Endothelial cell (in vitro differentiated cells): ENCODE data around the gene LRBA. TPM values are rescaled to one million over a fixed set of nuclear protein-coding genes. Genes with fewer than 3 reads are reported as not detected.

Experiments
- DNase-seq: peaks from one replicate; pipeline ENCODE4 v3.0.0; 2021; ENCODE audit warnings: low spot score
- H3K27ac Mint-ChIP-seq: one replicate; pipeline ENCODE4 v1.8.0; 2021; ENCODE audit warnings: mixed read lengths, inconsistent platforms; ENCODE audit not compliant: unreplicated experiment
- H3K27me3 Mint-ChIP-seq: one replicate; pipeline ENCODE4 v1.8.0; 2021; ENCODE audit warnings: mild to moderate bottlenecking, moderate library complexity, mixed read lengths, inconsistent platforms; ENCODE audit not compliant: unreplicated experiment
- H3K36me3 Mint-ChIP-seq: one replicate; pipeline ENCODE4 v1.8.0; 2021; ENCODE audit warnings: mild to moderate bottlenecking, low read depth, mixed read lengths, inconsistent platforms; ENCODE audit not compliant: unreplicated experiment
- H3K4me1 Mint-ChIP-seq: one replicate; pipeline ENCODE4 v1.8.0; 2021; ENCODE audit warnings: mild to moderate bottlenecking, mixed read lengths, inconsistent platforms; ENCODE audit not compliant: unreplicated experiment
- H3K4me3 Mint-ChIP-seq: one replicate; pipeline ENCODE4 v1.8.0; 2021; ENCODE audit warnings: mild to moderate bottlenecking, mixed read lengths, inconsistent platforms; ENCODE audit not compliant: unreplicated experiment
- H3K9me3 Mint-ChIP-seq: one replicate; pipeline ENCODE4 v1.8.0; 2021; ENCODE audit warnings: mixed read lengths, inconsistent platforms; ENCODE audit not compliant: unreplicated experiment
- CTCF ChIP-seq: fragments of 200-600 bp; sonication (generic); IDR thresholded peaks from one replicate; pipeline ENCODE4 v1.5.0; 2021; ENCODE audit warnings: antibody characterized with exemption; ENCODE audit not compliant: unreplicated experiment
- total RNA-seq: library from RNA; stranded (reverse); fragmentation: NEBNext Ultra II Directional; extraction: Animal tissue kit (Norgen Biotek cat#: 25700); gene quantifications from one replicate; pipeline ENCODE4 v1.2.1, GENCODE V29; 2021; ENCODE audit not compliant: unreplicated experiment

LRBA gene
- total RNA-seq, 1 donor from 2014 or later: 44.3 TPM

- Mint-ChIP-seq H3K4me1 (peaks cover 10% of the 10 kb centered on the region), H3K27me3 (no peaks in the 10 kb centered on the region), H3K27ac (no peak overlapping the region), H3K9me3 (no peaks in the 10 kb centered on the region), H3K36me3 (no peaks in the 10 kb centered on the region), H3K4me3 (no peak overlapping the region)
- no peak for DNase-seq
- TF ChIP-seq CTCF: peak; percentile 18
These were observed 38.5 kb downstream of the LRBA start for GRCh38 chr4:150976478-150977118.

- TF ChIP-seq CTCF: no peak
- no peak overlapping the region for H3K27ac Mint-ChIP-seq
- H3K36me3 Mint-ChIP-seq: no peaks in the 10 kb centered on the region
These were observed 40.3 kb downstream of the LRBA start for GRCh38 chr4:150974750-150975149.

GRCh38 chr4:150974252-150974640 lies 40.8 kb downstream of the LRBA start:
- Mint-ChIP-seq H3K36me3 (no peaks in the 10 kb centered on the region), H3K4me1 (peaks cover 3% of the 10 kb centered on the region), H3K27me3 (no peaks in the 10 kb centered on the region), H3K4me3 (no peak overlapping the region), H3K27ac (no peak overlapping the region), H3K9me3 (no peaks in the 10 kb centered on the region)
- no peak for DNase-seq
- TF ChIP-seq CTCF: no peak

More at GRCh38 chr4:150974750-150975149, 40.3 kb downstream of the LRBA start:
- H3K9me3 Mint-ChIP-seq: no peaks in the 10 kb centered on the region
- no peak for DNase-seq
- H3K4me1 Mint-ChIP-seq: peaks cover 3% of the 10 kb centered on the region
- H3K27me3 Mint-ChIP-seq: no peaks in the 10 kb centered on the region
- H3K4me3 Mint-ChIP-seq: no peak overlapping the region

- no peaks in the 10 kb centered on the region for H3K27me3 Mint-ChIP-seq
- H3K9me3 Mint-ChIP-seq: no peaks in the 10 kb centered on the region
- no peak for TF ChIP-seq CTCF
- H3K4me1 Mint-ChIP-seq: peaks cover 3% of the 10 kb centered on the region
- no peak overlapping the region for H3K4me3 Mint-ChIP-seq
- no peaks in the 10 kb centered on the region for H3K36me3 Mint-ChIP-seq
- H3K27ac Mint-ChIP-seq: no peak overlapping the region
- no peak for DNase-seq
These were observed 41.3 kb downstream of the LRBA start for GRCh38 chr4:150973626-150974251.

DNA sequence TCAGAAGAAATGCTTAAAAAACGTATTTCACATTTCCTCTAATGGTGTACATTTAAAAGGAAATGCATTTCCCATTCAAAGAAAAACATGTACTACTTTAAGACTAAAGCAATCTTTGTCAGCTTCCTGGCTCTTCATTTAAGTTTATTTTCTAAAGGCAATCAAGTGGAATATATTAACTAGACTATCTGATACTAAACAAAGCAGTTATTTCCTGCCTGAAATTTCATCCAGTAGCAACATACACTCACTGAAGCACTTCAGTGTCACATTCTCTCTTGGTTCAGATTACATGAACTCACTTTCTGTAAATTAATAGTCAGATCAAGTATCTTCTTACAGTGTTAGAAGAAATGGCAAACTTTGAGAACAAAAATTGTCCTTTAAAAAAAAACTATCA lies 42.5 kb downstream of the LRBA start:
- Mint-ChIP-seq H3K27me3 (no peaks in the 10 kb centered on the region), H3K9me3 (no peaks in the 10 kb centered on the region), H3K36me3 (no peaks in the 10 kb centered on the region), H3K4me1 (peaks cover 3% of the 10 kb centered on the region), H3K27ac (no peak overlapping the region), H3K4me3 (no peak overlapping the region)
- no peak for DNase-seq
- TF ChIP-seq CTCF: no peak
